NCI-H2107 (cell line): ENCODE results near the gene PLAC1.

ENCODE experiments used
- DNase-seq: peaks from one replicate; lab custom pipeline; 2025; lab: John Stamatoyannopoulos, UW

Gene PLAC1, protein sequence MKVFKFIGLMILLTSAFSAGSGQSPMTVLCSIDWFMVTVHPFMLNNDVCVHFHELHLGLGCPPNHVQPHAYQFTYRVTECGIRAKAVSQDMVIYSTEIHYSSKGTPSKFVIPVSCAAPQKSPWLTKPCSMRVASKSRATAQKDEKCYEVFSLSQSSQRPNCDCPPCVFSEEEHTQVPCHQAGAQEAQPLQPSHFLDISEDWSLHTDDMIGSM

GRCh38 chrX:134658002-134658759 is at the start of gene PLAC1:
TSS of gene PLAC1 (minus strand) at chrX:134658471. CDS start at chrX:134566682, 91,789 bp downstream.
- DNase-seq: no peak

- DNase-seq: no peak
Measured at GRCh38 chrX:134706138-134706537, 47.9 kb upstream of the PLAC1 start.

DNA sequence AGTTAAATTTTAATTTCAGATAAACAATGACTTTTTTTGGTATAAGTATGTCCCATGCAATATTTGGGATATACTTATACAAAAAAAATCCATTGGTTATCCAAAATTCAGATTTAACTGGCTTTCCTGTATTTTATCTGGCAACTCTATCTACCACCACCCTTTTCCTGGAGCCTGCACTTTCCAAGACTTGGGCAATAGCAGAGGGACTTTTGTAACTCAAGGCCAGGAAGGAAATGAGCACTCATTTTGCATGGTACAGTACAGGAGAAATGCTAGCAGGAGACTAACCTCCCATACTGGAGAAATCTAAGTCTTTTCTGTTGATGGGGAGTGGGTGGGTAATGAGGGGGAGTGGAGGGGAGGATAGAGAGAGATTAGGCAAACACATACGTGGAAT is 37.7 kb upstream of the PLAC1 start:
- DNase-seq: no peak

DNA sequence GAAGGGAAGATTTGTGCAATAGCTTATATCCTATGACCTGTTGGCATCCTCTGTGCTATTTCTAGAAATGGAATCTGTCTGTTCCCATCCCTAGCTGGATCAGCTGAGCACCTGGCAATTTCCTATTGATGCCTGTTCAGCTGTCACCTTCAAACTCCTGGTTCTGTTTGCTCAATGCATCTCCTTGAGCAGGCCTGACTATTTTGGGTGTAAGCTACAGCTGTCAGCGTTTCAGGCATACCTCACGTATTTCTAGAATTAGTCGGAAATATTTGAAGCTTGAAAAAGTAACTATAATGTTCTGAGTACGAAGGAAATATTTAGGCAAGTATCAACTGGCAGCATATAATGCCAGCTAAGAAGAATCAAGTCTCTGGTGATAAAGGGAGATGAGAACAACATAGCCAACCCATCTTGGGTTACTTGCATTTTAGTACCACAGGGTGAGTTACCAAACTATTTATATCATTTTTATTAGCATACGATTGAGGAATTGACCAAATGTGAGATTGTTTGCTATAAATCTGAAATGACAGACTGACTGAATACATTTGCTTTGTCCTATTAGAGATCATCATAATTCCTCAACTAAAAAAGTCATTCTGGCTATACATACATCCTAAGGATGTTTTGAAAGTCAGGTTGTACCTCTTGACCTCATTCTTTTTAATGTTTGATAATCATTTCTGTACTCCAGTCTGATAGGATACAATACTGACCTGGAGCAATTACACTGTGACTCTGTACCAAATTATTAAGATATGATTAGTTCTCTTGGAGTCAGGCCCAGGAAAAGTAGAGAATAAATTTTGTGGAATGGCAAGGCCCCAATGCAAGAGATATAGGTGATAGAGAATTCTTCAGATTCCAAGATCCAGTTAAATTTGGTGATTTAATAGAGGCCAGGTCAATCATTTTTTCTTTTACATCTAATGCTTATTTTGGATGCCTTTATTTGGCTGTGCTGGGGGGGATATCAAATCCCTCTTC is 36.4 kb upstream of the PLAC1 start:
- no peak for DNase-seq

- no peak for DNase-seq
Measured at GRCh38 chrX:134693644-134694043, 35.4 kb upstream of the PLAC1 start.

DNA sequence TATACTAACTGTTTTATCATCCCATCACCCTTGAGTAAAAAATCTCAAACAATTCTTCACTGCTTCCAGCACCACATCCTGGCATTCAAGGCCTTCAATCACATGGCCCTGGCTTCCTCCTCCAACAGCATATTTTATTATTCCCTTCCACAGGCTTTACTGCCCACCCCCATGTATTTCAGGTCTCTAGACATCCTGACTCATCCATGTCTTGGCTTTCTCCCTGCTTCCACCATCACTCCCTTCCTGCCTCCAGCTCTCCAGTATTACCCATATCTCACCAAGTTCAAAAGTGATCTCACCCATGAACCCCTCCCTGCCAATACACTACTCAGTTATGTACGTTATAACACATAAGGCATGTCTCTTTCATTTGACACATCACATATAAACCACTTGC is 34.7 kb upstream of the PLAC1 start:
- DNase-seq: no peak

- no peak for DNase-seq
Measured at GRCh38 chrX:134692233-134692632, 34.0 kb upstream of the PLAC1 start.

DNA sequence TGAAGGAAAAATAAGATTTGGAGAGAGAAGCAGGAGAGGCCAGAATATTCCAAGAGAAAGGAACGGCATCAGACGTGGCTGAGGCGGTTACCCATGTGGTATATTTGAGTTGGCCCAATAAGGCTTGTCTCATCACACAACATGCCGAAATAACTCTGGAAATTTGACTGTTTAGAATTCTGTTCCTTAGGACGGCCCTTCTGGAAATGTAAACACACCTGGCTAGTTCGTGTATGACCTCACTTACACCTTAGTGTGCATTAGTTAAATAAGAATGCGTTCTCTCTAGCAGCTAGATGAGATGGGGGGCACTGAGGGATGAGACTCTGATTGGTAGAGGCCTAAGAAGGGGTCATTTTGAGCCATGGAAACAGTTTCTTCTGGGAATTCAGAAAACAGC is 33.2 kb upstream of the PLAC1 start:
- DNase-seq: no peak

DNA sequence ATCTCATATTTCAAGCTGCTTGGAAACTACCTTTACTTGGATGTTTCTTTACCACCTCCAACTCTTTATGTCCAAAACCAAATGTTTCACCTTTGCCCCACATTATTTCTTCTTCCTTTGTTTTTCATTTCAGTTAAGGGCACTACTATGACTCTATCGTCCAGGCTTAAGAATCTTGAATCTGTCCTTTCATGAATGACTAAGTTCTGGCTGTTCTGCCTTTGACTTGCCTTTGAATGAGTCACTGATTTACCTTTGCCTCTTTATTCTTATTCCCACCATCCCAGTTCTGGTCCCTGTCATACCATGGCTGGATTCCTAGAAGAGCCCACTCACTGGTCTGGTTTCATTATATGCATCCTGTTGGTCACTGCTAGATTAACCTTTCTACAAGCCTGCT is 30.6 kb upstream of the PLAC1 start:
- DNase-seq: no peak

DNA sequence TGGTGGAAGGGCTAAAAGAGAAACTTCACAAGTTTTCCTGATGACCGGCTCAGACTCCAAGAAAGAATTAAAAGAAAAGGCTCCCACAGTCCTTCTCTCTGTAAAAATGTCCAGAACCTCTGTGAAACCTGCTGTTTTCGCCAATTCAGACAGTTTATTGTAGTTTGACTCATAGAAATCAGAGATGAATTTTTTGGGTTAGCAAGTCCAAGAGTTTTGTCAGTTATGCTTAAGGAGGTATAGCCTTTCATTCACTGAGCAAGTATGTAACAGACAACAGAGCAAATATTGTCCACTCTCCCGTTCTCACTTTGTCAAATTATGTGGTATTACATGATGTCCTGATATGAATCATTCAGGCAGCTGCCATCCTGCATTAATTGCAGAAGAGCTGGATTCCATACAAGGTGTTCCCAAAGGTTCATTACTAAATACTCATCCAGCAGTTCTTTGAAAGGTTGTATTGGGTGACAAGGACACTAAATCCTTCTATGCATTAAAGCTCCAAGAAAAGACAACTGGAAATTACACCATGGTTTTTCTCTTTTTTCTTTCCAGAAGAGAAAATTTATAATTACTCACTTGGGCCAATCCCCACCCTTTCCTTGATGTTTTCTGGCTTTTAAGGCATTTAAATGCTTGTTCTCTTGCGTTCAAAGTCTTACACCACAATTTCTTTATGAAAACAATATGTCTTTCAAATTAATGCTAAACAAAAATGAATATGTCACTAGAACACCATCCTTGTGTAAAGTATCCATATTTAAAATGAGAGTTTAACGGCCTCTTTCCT is 30.0 kb upstream of the PLAC1 start:
- DNase-seq: no peak

- DNase-seq: no peak
Measured at GRCh38 chrX:134685668-134686067, 27.4 kb upstream of the PLAC1 start.

DNA sequence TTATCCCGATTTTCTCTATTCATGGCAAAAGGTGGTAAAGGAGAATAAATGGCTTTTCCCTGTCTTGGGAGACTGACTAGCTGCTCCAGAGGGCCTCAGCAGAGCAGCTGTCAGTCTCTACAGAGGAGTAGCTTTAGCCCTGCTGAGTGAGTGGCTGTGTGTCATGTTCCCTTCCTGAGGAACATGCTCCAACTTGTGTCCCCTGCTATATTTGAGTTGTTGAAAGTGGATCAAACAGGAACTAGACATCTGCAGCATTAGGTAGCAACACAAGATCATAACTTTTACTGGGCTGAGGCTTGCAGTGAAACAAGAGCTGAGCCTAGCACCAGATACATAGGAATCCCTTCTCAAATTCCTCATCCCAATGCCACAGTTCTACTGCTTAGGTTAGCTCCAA is 26.7 kb upstream of the PLAC1 start:
- DNase-seq: no peak

DNA sequence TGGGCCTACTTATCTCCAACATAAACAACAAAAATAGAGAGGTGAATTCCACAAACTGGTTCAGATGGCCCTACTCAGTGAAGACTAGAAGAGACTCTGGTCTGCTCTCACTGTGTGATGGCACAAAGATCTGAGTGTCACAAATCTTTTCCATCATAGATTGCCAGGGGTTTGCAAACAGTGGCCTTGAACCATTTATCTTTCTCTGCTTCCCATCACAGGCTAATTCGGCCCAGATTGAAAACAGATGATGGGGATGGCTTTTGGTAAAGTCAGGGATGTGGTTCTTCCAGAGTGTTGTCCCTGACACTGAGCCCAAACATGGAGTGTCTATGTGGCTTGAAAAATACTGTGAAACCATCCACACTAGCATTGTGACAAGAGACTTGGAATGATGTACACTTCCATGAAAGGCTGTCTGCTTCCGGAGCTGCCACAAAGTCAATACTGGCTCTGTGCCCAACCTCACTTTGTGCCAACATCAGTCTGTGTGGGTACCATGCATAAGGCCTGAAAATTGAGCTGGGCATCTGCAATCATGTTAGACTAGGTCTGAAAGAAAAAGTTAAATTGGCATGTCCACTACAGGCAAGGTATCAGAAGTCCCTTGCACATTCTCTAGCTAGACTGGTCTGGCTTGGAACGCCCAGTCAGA is 25.2 kb upstream of the PLAC1 start:
- DNase-seq: no peak

DNA sequence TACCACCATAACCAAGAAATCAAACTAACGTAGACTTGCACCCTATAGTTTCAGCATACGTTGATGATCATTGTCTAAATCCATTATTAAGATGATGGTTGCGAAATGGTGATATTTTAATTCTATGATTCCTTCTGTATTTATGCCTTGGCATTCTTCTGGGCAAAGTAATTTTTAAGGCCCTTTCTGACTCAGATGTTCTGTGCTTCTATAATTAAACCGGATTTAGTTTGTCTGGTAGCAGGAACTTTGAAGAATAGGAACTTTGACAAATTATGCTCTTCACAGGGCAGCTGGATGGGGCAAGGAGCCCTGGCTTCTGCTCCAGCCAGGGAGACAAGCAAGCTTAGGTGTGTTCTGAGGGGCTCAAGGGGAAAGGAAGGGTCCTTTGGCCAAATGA is 23.8 kb upstream of the PLAC1 start:
- no peak for DNase-seq

DNA sequence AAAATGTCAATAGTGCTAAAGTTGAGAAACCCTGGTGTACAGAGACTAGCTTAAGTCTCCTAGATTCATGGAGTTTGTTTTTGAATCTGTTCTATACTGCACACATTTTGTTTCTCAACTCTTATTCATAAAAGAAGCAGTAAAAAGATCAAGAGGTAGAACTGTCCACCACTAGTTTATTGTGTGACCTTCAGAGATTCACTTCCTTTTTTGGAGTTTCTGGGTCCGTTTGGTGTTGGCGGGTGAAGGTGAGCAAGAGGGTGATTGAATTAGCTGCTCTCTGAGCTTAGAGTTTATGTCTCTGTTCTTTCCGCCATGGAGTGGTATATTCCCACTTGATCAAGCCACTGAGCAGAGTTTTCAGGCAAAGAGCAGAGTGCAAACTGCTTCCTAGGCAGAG is 21.4 kb upstream of the PLAC1 start:
- no peak for DNase-seq

DNA sequence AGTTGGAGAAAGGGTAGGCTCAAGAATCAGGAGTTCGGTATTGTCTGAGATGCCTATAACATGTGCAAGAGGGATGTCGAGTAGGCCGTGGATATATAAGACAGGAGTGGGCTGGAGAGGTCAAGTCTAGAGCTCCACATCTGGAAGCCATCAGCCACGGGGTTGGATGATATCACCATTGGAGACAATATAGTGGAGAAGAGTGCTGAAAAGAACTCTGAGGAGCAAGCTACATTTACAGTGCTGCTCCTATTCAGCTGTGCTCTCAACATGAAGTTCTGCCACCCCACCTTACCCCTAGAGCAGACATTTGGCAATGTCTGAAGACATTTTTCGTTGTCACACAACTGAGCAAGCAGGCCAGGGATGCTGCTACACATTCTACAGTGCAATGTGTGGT is 20.9 kb upstream of the PLAC1 start:
- no peak for DNase-seq

DNA sequence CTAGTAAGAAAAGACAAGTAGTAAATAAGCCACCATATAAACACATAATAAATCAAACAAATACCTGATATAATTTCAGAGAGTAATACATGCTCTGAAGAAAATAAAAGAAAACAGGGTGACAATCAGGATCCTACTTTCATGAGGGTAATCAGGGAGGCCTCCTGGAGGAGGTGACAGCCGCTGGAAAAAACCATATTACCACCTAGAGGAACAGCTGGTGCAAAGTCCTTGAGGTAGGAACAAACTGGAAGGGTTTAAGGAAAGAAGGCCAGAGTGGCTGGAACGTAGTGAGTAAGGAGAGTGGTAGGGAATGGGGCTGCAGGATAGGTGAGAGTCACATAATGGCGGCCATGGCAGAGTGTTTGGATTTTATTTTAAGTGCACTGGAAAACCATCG is 19.1 kb upstream of the PLAC1 start:
- DNase-seq: no peak

DNA sequence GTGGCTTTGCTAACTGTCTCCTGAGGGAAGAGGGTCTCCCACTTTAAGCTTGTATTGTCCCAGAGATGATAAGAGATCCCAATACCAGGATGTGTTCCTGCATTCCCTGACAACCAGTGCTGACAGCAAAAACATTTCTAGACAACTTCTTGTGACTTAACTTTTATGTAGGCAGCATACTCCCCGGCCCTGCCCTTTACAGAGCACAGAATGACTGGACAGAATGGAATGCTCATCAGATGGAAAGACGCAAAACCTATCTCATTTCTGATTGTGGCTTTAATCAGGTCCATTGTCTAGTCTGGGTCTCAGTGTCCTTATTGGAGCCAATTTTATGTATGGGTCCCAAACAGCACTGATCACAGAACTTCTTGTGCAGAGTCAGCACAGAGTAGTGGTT is 18.2 kb upstream of the PLAC1 start:
- no peak for DNase-seq

DNA sequence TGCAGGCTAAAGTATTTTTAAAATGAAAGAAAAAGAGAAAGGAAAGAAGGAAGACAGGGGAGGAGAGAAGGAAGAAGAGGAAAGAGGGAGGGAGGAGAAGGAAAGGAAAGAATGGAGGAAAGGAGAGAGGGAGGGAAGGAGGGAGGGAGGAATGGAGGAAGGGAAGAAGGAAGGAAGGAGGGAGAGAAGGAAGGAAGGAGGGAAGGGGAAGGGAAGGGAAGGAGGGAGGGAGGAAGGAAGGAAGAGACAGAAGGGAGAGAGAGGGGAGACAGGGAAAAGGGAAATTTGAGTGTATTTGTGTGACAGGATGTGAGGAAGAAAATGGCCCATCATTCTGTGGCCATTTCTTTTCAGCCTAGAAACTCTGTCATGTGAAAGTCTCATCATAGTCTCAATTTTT is 14.9 kb upstream of the PLAC1 start:
- DNase-seq: no peak

DNA sequence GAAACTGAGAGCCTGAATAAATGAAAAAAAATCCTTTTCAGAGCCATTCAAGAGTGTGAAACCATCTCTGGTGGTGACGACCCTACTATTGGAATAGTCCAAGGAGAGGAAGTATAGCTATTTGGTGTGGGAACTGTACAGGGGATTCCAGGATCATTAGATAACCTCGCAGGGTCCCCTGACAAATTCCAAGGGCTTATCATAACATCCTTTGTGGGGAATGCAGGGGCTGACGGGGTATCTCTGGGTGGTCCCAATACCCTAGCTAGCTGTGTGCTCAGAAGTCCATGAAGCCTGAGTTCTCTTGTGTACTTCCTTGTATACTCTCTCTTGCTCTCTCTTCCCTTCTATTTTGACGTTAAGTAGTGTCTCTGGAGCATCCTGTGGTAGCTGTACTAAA is 13.8 kb upstream of the PLAC1 start:
- no peak for DNase-seq

DNA sequence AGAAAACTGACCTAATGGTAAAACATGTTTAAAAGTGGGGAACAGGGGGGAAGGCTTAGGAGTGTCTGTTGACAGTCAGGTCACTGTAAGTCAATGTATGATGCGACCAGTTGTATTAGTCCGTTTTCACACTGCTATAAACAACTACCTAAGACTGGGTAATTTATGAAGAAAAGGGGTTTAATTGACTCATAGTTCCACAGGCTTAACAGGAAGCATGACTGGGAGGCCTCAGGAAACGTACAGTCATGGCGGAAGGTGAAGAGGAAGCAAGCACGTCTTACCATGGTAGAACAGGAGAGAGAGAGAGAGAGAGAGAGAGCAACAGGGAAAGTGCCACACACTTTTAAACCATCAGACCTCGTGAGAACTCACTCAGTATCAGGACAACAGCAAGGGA is 13.0 kb upstream of the PLAC1 start:
- DNase-seq: no peak
